ENCODE measurements around the gene PRR27. TPM values are rescaled to one million over a fixed set of nuclear protein-coding genes. Genes with fewer than 3 reads are reported as not detected.
A peak's percentile ranks its signal among the peaks of the same experiment; 100 is the strongest.

Gene PRR27
- total RNA-seq, 1 donor from 2014 or later: not detected

GRCh38 chr4:70120323-70120722, 33.7 kb upstream of the PRR27 start:
- Histone ChIP-seq H3K4me2 (no peak overlapping the region), H3K79me2 (ENCODE audit: low read depth) (no peaks in the 10 kb centered on the region), H4K20me1 (ENCODE audit: low read depth) (no peaks in the 10 kb centered on the region), H3K9me3 (ENCODE audit: low read depth) (no peaks in the 10 kb centered on the region), H3K9ac (no peak overlapping the region), H3K4me1 (no peaks in the 10 kb centered on the region), H3K36me3 (no peaks in the 10 kb centered on the region), H3K27ac (no peak overlapping the region), H2AFZ (replicated peaks) (no peak overlapping the region), H3F3A (ENCODE audit: low read depth) (no peaks in the 10 kb centered on the region), H3K27me3 (no peaks in the 10 kb centered on the region), H3K4me3 (no peak overlapping the region)
- Mint-ChIP-seq H3K4me3 (no peak overlapping the region), H3K27me3 (ENCODE audit: insufficient read depth, low read depth) (no peaks in the 10 kb centered on the region), H3K4me1 (no peaks in the 10 kb centered on the region), H3K27ac (no peak overlapping the region), H3K9me3 (no peaks in the 10 kb centered on the region), H3K36me3 (no peaks in the 10 kb centered on the region)
- TF ChIP-seq EZH2phosphoT487 (IDR thresholded peaks at IDR 0.05): no peak
- TF ChIP-seq EZH2 (IDR thresholded peaks at IDR 0.05): no peak
- TF ChIP-seq CTCF (IDR thresholded peaks at IDR 0.05): no peak
- DNase-seq (ENCODE audit: low spot score): no peak

DNA sequence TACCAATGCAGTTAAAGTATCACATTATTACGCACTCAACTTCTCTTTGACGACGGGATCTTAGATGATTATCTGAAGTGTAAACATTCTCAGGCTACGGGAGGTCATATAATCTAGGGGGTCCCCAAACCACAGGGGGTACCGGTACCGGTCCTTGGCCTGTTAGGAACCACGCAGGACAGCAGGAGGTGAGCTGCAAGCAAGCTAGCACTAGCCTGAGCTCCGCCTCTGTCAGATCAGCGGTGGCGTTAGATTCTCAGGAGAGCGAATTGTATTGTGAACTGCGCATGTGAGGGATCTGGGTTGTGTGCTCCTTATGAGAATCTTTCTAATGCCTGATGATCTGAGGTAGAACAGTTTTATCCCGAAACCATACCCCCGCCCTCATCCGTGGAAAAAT, 20.6 kb upstream of the PRR27 start:
- H3K79me2 ChIP-seq (ENCODE audit: low read depth): no peaks in the 10 kb centered on the region
- H3F3A ChIP-seq (ENCODE audit: low read depth): no peaks in the 10 kb centered on the region
- no peaks in the 10 kb centered on the region for H4K20me1 ChIP-seq (ENCODE audit: low read depth)
- no peak overlapping the region for H3K9ac ChIP-seq
- no peaks in the 10 kb centered on the region for H3K9me3 ChIP-seq (ENCODE audit: low read depth)
- H2AFZ ChIP-seq (replicated peaks): peak overlapping the region; percentile 46
- Mint-ChIP-seq H3K4me1 (no peaks in the 10 kb centered on the region), H3K9me3 (no peaks in the 10 kb centered on the region), H3K27me3 (ENCODE audit: insufficient read depth, low read depth) (no peaks in the 10 kb centered on the region), H3K36me3 (no peaks in the 10 kb centered on the region), H3K27ac (no peak overlapping the region), H3K4me3 (no peak overlapping the region)
- no peak overlapping the region for H3K4me2 ChIP-seq
- H3K4me3 ChIP-seq: no peak overlapping the region
- H3K36me3 ChIP-seq: no peaks in the 10 kb centered on the region
- peak; percentile 6 for DNase-seq (ENCODE audit: low spot score)
- H3K4me1 ChIP-seq: no peaks in the 10 kb centered on the region
- no peak for TF ChIP-seq CTCF (IDR thresholded peaks at IDR 0.05)
- H3K27me3 ChIP-seq: no peaks in the 10 kb centered on the region
- no peak overlapping the region for H3K27ac ChIP-seq

DNA sequence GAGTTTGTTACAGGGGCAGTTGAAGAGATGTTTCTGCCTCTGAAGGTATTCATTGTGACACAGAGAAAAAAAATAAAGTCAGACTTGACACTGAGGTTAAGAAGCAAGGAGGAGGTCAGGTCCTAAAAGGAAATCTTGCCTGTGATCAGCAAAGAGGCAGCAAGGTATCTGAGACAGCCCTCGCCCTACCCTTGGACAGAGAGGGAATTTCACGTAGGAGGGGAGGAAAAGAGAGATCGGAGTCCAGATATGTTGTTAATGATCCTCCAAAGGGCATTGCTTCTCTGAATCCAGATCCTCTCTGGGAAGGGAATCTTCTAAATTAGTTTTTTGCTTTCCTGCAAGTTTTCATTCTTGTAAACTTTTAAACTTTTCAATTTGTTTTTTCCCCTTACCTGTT, 15.3 kb upstream of the PRR27 start:
- no peaks in the 10 kb centered on the region for H3K9me3 Mint-ChIP-seq
- H4K20me1 ChIP-seq (ENCODE audit: low read depth): no peaks in the 10 kb centered on the region
- no peak overlapping the region for H2AFZ ChIP-seq (replicated peaks)
- no peak overlapping the region for H3K27ac ChIP-seq
- H3K4me2 ChIP-seq: no peak overlapping the region
- H3K4me1 ChIP-seq: no peaks in the 10 kb centered on the region
- no peak overlapping the region for H3K9ac ChIP-seq
- no peaks in the 10 kb centered on the region for H3K36me3 ChIP-seq
- no peaks in the 10 kb centered on the region for H3F3A ChIP-seq (ENCODE audit: low read depth)
- no peak overlapping the region for H3K4me3 ChIP-seq
- TF ChIP-seq EZH2phosphoT487 (IDR thresholded peaks at IDR 0.05) (no peak), CTCF (IDR thresholded peaks at IDR 0.05) (no peak), EZH2 (IDR thresholded peaks at IDR 0.05) (no peak)
- no peak overlapping the region for H3K4me3 Mint-ChIP-seq
- H3K79me2 ChIP-seq (ENCODE audit: low read depth): no peaks in the 10 kb centered on the region
- DNase-seq (ENCODE audit: low spot score): no peak
- no peaks in the 10 kb centered on the region for H3K36me3 Mint-ChIP-seq
- H3K27me3 Mint-ChIP-seq (ENCODE audit: insufficient read depth, low read depth): no peaks in the 10 kb centered on the region
- H3K4me1 Mint-ChIP-seq: no peaks in the 10 kb centered on the region
- H3K27ac Mint-ChIP-seq: no peak overlapping the region
- no peaks in the 10 kb centered on the region for H3K9me3 ChIP-seq (ENCODE audit: low read depth)
- no peaks in the 10 kb centered on the region for H3K27me3 ChIP-seq

DNA sequence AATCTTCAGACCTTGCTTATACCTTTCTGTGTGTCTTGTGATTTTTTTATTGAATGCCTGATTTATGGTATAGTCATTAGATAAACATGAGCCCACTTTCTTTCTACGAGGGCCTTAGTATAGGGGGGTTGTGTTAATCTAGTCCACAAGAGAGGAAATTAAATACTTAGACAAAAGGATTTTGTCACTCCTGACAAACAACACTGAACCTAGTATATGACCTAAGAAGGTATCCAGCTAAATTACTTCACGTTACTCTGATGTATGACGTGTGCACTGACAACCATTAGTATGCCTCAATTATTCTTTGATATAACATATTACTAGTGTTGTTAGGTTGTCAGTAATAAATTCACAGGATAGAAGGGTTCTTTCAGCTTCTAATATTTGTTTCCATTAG, 2.8 kb upstream of the PRR27 start:
- H3K4me3 ChIP-seq: no peak overlapping the region
- H2AFZ ChIP-seq (replicated peaks): no peak overlapping the region
- H3K4me2 ChIP-seq: no peak overlapping the region
- H4K20me1 ChIP-seq (ENCODE audit: low read depth): no peaks in the 10 kb centered on the region
- H3K9ac ChIP-seq: no peak overlapping the region
- no peak overlapping the region for H3K27ac ChIP-seq
- H3K36me3 ChIP-seq: no peaks in the 10 kb centered on the region
- no peaks in the 10 kb centered on the region for H3K4me1 ChIP-seq
- H3F3A ChIP-seq (ENCODE audit: low read depth): no peaks in the 10 kb centered on the region
- no peak for DNase-seq (ENCODE audit: low spot score)
- H3K79me2 ChIP-seq (ENCODE audit: low read depth): no peaks in the 10 kb centered on the region
- peaks cover 8% of the 10 kb centered on the region for H3K4me1 Mint-ChIP-seq
- no peak overlapping the region for H3K4me3 Mint-ChIP-seq
- no peaks in the 10 kb centered on the region for H3K9me3 Mint-ChIP-seq
- H3K27me3 ChIP-seq: no peaks in the 10 kb centered on the region
- H3K27me3 Mint-ChIP-seq (ENCODE audit: insufficient read depth, low read depth): no peaks in the 10 kb centered on the region
- no peaks in the 10 kb centered on the region for H3K9me3 ChIP-seq (ENCODE audit: low read depth)
- no peak overlapping the region for H3K27ac Mint-ChIP-seq
- H3K36me3 Mint-ChIP-seq: no peaks in the 10 kb centered on the region
- TF ChIP-seq EZH2phosphoT487 (IDR thresholded peaks at IDR 0.05) (no peak), CTCF (IDR thresholded peaks at IDR 0.05) (no peak), EZH2 (IDR thresholded peaks at IDR 0.05) (no peak)
